ENCODE measurements around the gene DPP6.

DNA sequence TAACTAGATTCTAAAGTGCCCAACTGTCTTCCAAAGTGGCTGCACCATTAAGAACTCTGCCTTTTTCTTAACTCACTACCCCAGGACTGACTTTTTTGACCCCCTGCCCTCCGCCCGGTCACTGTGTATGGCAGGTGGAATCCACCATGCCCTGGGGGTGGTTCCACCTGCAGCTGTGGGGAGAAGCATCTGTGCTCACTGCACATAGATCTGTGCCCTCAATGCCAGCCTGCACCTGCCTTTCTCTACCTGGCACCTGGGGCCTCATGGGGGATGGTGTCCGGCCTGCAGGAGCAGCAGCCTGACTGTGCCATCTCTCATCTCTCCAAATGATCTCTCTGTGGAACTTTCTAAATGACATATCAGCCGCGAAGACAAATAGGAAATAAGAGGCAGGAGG, 597.2 kb downstream of the DPP6 start:
- TF ChIP-seq, protein P1, sequence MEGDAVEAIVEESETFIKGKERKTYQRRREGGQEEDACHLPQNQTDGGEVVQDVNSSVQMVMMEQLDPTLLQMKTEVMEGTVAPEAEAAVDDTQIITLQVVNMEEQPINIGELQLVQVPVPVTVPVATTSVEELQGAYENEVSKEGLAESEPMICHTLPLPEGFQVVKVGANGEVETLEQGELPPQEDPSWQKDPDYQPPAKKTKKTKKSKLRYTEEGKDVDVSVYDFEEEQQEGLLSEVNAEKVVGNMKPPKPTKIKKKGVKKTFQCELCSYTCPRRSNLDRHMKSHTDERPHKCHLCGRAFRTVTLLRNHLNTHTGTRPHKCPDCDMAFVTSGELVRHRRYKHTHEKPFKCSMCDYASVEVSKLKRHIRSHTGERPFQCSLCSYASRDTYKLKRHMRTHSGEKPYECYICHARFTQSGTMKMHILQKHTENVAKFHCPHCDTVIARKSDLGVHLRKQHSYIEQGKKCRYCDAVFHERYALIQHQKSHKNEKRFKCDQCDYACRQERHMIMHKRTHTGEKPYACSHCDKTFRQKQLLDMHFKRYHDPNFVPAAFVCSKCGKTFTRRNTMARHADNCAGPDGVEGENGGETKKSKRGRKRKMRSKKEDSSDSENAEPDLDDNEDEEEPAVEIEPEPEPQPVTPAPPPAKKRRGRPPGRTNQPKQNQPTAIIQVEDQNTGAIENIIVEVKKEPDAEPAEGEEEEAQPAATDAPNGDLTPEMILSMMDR (conservative IDR thresholded peaks at IDR 0.05; ENCODE audit: low read length) = no peak
- no peak for TF ChIP-seq EZH2phosphoT487 (IDR thresholded peaks at IDR 0.05; ENCODE audit: borderline replicate concordance, low read depth, low read length)
